Subcutaneous adipose tissue (tissue), 4 donors: Measurements from ENCODE around the gene ITK. TPM values are rescaled to one million over a fixed set of nuclear protein-coding genes. Genes with fewer than 3 reads are reported as not detected.

Experiments
- CTCF ChIP-seq: fragments of 450-650 bp; IDR thresholded peaks from one replicate; pipeline ENCODE4 v1.5.1; 2016; ENCODE audit warnings: low read depth, mild to moderate bottlenecking, control low read depth, antibody characterized with exemption, moderate library complexity
- total RNA-seq, 4 donors: library from RNA; depleted of rRNA; stranded (reverse); fragments of >200 nt; gene quantifications; one replicate each; pipeline ENCODE4 v1.1.0, GENCODE V29; 2016

Gene ITK
- total RNA-seq, 4 donors from 2014 or later: 2.8 to 8.8 (median 5.3) TPM

- no peak for TF ChIP-seq CTCF
Observed at GRCh38 chr5:157295247-157295646, 114.6 kb downstream of the ITK start.

GRCh38 chr5:157300564-157300963 lies 119.9 kb downstream of the ITK start:
- no peak for TF ChIP-seq CTCF

GRCh38 chr5:157301066-157301465 lies 120.4 kb downstream of the ITK start:
- TF ChIP-seq CTCF: no peak

GRCh38 chr5:157303023-157303422 lies 122.4 kb downstream of the ITK start:
- no peak for TF ChIP-seq CTCF

GRCh38 chr5:157303667-157304327 lies 123.2 kb downstream of the ITK start:
- TF ChIP-seq CTCF: no peak

Other genes with a start within 250 kb of the ITK start
- 1 to 10 TPM in 3 of 4 donors, not detected in 1; 2.2 to 3.6 (median 2.6) TPM for gene TIMD4, start 217.6 kb upstream of the ITK start, total RNA-seq
- gene HAVCR1, start 121.7 kb upstream of the ITK start, total RNA-seq: 1 to 10 TPM in 2 of 4 donors, under 1 TPM in 1, not detected in 1; 0.88 to 1.9 (median 1.1) TPM
- gene HAVCR2, start 71.8 kb upstream of the ITK start, total RNA-seq: 100 to 1,000 TPM in 1 of 4 donors, 10 to 100 TPM in 3; 14.5 to 122 (median 23.9) TPM
- gene MED7, start 38.0 kb upstream of the ITK start, total RNA-seq: 10 to 100 TPM; 12.1 to 17.8 (median 12.9) TPM
- not detected for gene GARIN3, start 14.6 kb upstream of the ITK start, total RNA-seq
- gene CYFIP2, start 85.3 kb downstream of the ITK start, total RNA-seq: 10 to 100 TPM in 1 of 4 donors, 1 to 10 TPM in 3; 4.1 to 11.9 (median 6.0) TPM